Kidney (tissue), 14 donors: ENCODE results near the gene GATB. TPM values are rescaled to one million over a fixed set of nuclear protein-coding genes. Genes with fewer than 3 reads are reported as not detected.

Experiments
- DNase-seq, 5 donors: peaks; one replicate each; pipeline ENCODE4 v3.0.0-alpha.2; 2013 to 2020
- FAIRE-seq: peaks from 2 replicates; lab custom pipeline; 2012; peaks lifted over from hg19 to GRCh38; lab: Jason Lieb, UNC
- H3K27ac ChIP-seq, 2 donors: one replicate each; pipeline ENCODE4 v1.7.0; 2013; ENCODE audit warnings: low read depth in 2 of 2, low read length in 2 of 2, inconsistent platforms in 1 of 2
- H3K27me3 ChIP-seq: one replicate; pipeline ENCODE4 v1.7.1; 2013; ENCODE audit warnings: low read length, inconsistent platforms; ENCODE audit not compliant: control insufficient read depth, insufficient read depth
- H3K36me3 ChIP-seq, 3 donors: one replicate each; pipeline versions ENCODE4 v1.7.0 to v1.7.1; 2013; ENCODE audit warnings: low read length in 3 of 3, control low read depth in 1 of 3, inconsistent platforms in 1 of 3; ENCODE audit not compliant: insufficient read depth in 3 of 3, control insufficient read depth in 2 of 3
- H3K4me1 ChIP-seq, 3 donors: one replicate each; pipeline versions ENCODE4 v1.7.0 to v1.7.1; 2013; ENCODE audit warnings: low read length in 3 of 3, inconsistent platforms in 1 of 3, low read depth in 1 of 3; ENCODE audit not compliant: control insufficient read depth in 2 of 3, insufficient read depth in 2 of 3
- H3K4me3 ChIP-seq, 3 donors: one replicate each; pipeline versions ENCODE4 v1.7.0 to v1.8.1; 2013; ENCODE audit warnings: low read length in 3 of 3, control low read depth in 1 of 3, inconsistent platforms in 1 of 3
- H3K9ac ChIP-seq, 3 donors: one replicate each; pipeline versions ENCODE4 v1.7.0 to v1.7.1; 2013; ENCODE audit warnings: low read length in 3 of 3, control low read depth in 1 of 3, inconsistent platforms in 1 of 3
- H3K9me3 ChIP-seq, 3 donors: one replicate each; pipeline versions ENCODE4 v1.7.0 to v1.7.1; 2013; ENCODE audit warnings: low read length in 3 of 3, control low read depth in 1 of 3, inconsistent platforms in 1 of 3; ENCODE audit not compliant: control insufficient read depth in 2 of 3, insufficient read depth in 1 of 3
- CTCF ChIP-seq: IDR thresholded peaks from 3 replicates; pipeline ENCODE4 v1.5.1; 2012; ENCODE audit warnings: mild to moderate bottlenecking, moderate library complexity, borderline replicate concordance; ENCODE audit not compliant: insufficient read depth; ENCODE audit errors: extremely low read depth
- intact Hi-C: fragments of 100-400 bp; cut with DNase I; formaldehyde crosslinking; loops from one replicate; pipeline ENCODE4 v1.11.1; 2022
- polyA plus RNA-seq: library from polyadenylated mRNA; stranded (reverse); fragments of 350-450 nt; fragmentation: Illumina TruSeq; extraction: RNeasy Lipid Tissue Mini Kit (QIAGEN cat#74804); gene quantifications from one replicate; pipeline ENCODE4 v1.2.3, GENCODE V29; 2014; ENCODE audit warnings: low read depth, low replicate concordance; ENCODE audit not compliant: insufficient read depth
- total RNA-seq: library from RNA; stranded (reverse); fragmentation: NEBNext Ultra II Directional; extraction: Animal tissue kit (Norgen Biotek cat#: 25700); gene quantifications from one replicate; pipeline ENCODE4 v1.2.1, GENCODE V29; 2021
- donor health status: control.
- donor health status: control.
- donor health status: control.
- donor health status: control.
- donor health status: control.
- donor health status: DM: yes; HTN: yes; CAD: no.
- donor health status: Normal renal cell carcinoma (clear cell type).

GATB gene
- total and polyA plus RNA-seq, 2 donors from 2014 or later, result 17.0 to 50.9 TPM

- Histone ChIP-seq H3K36me3 (no peaks in the 10 kb centered on the region), H3K9me3 (no peaks in the 10 kb centered on the region), H3K4me3 (no peak overlapping the region), H3K27me3 (no peaks in the 10 kb centered on the region), H3K9ac (no peak overlapping the region), H3K4me1 (no peaks in the 10 kb centered on the region), H3K27ac (no peak overlapping the region)
- intact Hi-C loops, result no loop called here
- no peak for DNase-seq
- no peak for FAIRE-seq
- no peak for TF ChIP-seq CTCF
These were observed 48.9 kb upstream of the GATB start for GRCh38 chr4:151809716-151810115.

DNA sequence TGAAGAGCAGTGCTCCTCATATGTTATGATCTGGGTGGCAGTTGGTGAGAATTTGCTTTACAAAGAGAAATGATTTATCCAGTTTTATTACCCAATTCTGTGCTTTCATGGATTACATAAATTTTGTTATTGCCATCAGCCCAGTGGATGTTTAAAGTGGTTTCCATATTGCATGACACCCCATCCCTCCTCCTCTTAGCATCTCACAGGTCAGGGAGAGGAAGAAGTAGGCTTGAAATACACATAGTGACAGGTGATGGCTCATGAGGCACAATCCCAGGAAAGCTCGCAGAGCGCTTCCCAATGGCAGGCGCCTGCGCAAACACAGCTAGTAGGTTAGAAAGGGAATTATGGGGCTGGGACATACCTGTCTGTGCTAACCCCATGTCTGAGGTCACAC, 47.7 kb upstream of the GATB start:
- intact Hi-C loops, result no loop called here
- Histone ChIP-seq H3K4me3 (no peak overlapping the region), H3K27me3 (no peaks in the 10 kb centered on the region), H3K9ac (no peak overlapping the region), H3K27ac (no peak overlapping the region), H3K9me3 (no peaks in the 10 kb centered on the region), H3K36me3 (no peaks in the 10 kb centered on the region), H3K4me1 (no peaks in the 10 kb centered on the region)
- DNase-seq (no peak), FAIRE-seq (no peak)
- TF ChIP-seq CTCF, result no peak

GRCh38 chr4:151808120-151808529, 47.3 kb upstream of the GATB start:
- Histone ChIP-seq H3K36me3 (no peaks in the 10 kb centered on the region), H3K27me3 (no peaks in the 10 kb centered on the region), H3K4me3 (no peak overlapping the region), H3K27ac (no peak overlapping the region), H3K4me1 (no peaks in the 10 kb centered on the region), H3K9ac (no peak overlapping the region), H3K9me3 (no peaks in the 10 kb centered on the region)
- FAIRE-seq (no peak), DNase-seq (peak in 1 of 5 donors; percentile 31)
- TF ChIP-seq CTCF, result no peak
- intact Hi-C loops, result no loop called here

DNA sequence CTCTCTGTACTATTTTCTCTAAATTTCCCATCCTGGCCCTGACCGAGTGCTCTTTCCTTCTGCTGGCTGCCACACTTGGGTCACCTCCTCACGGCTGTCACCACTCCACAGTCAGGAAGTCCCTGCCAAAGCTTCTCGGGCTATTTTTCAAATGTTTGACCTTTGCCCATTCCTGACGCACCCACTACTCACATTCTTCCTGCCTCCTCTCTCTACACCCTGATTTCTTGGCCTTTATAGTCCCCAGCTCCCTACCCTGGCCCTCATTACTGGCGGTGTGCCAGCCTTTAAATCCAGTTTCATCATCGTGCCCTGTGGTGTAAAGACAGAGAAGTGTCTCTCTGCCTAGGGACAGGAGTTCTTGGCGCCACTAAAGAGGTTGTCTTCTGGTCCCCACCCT, 46.4 kb upstream of the GATB start:
- DNase-seq, result no peak
- H3K9me3 ChIP-seq, result no peaks in the 10 kb centered on the region
- H3K4me3 ChIP-seq, result no peak overlapping the region
- H3K9ac ChIP-seq, result no peak overlapping the region
- no peak for TF ChIP-seq CTCF
- H3K36me3 ChIP-seq, result no peaks in the 10 kb centered on the region
- intact Hi-C loops, result no loop called here
- H3K4me1 ChIP-seq, result no peaks in the 10 kb centered on the region
- no peak for FAIRE-seq
- no peaks in the 10 kb centered on the region for H3K27me3 ChIP-seq
- no peak overlapping the region for H3K27ac ChIP-seq
